Gastrocnemius medialis (tissue), 4 donors: ENCODE measurements around the gene KRTAP27-1. TPM values are rescaled to one million over a fixed set of nuclear protein-coding genes. Genes with fewer than 3 reads are reported as not detected.

Source experiments
- ATAC-seq, 2 donors: fragments of 150-250 bp; one replicate each; pipeline ENCODE4 v1.9.1; 2016
- DNase-seq, 2 donors: peaks; one replicate each; pipeline ENCODE4 v3.0.0-alpha.2; 2019
- H3K27ac ChIP-seq, 4 donors: fragments of 200-600 bp; sonication (generic); 1 replicate in 1 of 4; 2 replicates in 3 of 4; pipeline ENCODE4 v1.5.1; 2016 to 2018; ENCODE audit warnings: mild to moderate bottlenecking in 2 of 4, moderate library complexity in 1 of 4
- H3K27me3 ChIP-seq, 3 donors: fragments of 200-600 bp; sonication (generic) in 2 of 3; 1 replicate in 1 of 3; 2 replicates in 2 of 3; pipeline versions ENCODE4 v1.5.1 to v1.6.0; 2016 to 2019; ENCODE audit warnings: mild to moderate bottlenecking in 1 of 3, moderate library complexity in 1 of 3
- H3K36me3 ChIP-seq, 2 donors: fragments of 200-600 bp; sonication (generic) in 1 of 2; one replicate each; pipeline ENCODE4 v1.5.1; 2017 to 2018
- H3K4me1 ChIP-seq, 2 donors: fragments of 200-600 bp; sonication (generic) in 1 of 2; one replicate each; pipeline ENCODE4 v1.5.1; 2016 to 2017; ENCODE audit warnings: mild to moderate bottlenecking in 2 of 2
- H3K4me3 ChIP-seq, 4 donors: fragments of 200-600 bp; sonication (generic) in 3 of 4; 1 replicate in 1 of 4; 2 replicates in 3 of 4; pipeline ENCODE4 v1.5.1; 2016 to 2019; ENCODE audit warnings: mild to moderate bottlenecking in 2 of 4
- H3K9me3 ChIP-seq, 3 donors: fragments of 200-600 bp; sonication (generic) in 2 of 3; 1 replicate in 1 of 3; 2 replicates in 2 of 3; pipeline ENCODE4 v1.5.1; 2016 to 2019
- POLR2A ChIP-seq, 2 donors: fragments of 450-650 bp; IDR thresholded peaks; one replicate each; pipeline ENCODE4 v1.6.1; 2017; ENCODE audit warnings: antibody characterized with exemption in 2 of 2, mild to moderate bottlenecking in 2 of 2, moderate library complexity in 2 of 2
- in situ Hi-C, 4 donors: fragments of 200-750 bp; cut with MboI; loops; one replicate each; pipeline versions ENCODE4 v1.15.0 to v1.8.0; 2017; ENCODE audit warnings: low sequenced_read_pairs in 4 of 4
- intact Hi-C: fragments of 100-400 bp; cut with DNase I; formaldehyde crosslinking; loops from one replicate; pipeline ENCODE4 v1.15.1; 2023; ENCODE audit warnings: low total_unique reads
- total RNA-seq, 4 donors: library from RNA; depleted of rRNA; stranded (reverse); fragments of >200 nt; gene quantifications; one replicate each; pipeline versions ENCODE4 v1.1.0 to v1.2.3, GENCODE V29; 2016
- TF ChIP-seq, protein P1 (sequence below), 5 experiments: fragments of 450-650 bp in 3 of 5; fragments of 200-600 bp in 2 of 5; sonication (generic) in 2 of 5; IDR thresholded peaks in 4 of 5; conservative IDR thresholded peaks in 1 of 5; 1 replicate in 4 of 5; 2 replicates in 1 of 5; pipeline ENCODE4 v1.5.1; 2016 to 2019; ENCODE audit warnings: antibody characterized with exemption in 5 of 5, mild to moderate bottlenecking in 3 of 5, moderate library complexity in 3 of 5

Gene KRTAP27-1
- total RNA-seq, 4 donors from 2014 or later, result not detected

- ATAC-seq (no peak), DNase-seq (no peak)
- TF ChIP-seq, protein P1, sequence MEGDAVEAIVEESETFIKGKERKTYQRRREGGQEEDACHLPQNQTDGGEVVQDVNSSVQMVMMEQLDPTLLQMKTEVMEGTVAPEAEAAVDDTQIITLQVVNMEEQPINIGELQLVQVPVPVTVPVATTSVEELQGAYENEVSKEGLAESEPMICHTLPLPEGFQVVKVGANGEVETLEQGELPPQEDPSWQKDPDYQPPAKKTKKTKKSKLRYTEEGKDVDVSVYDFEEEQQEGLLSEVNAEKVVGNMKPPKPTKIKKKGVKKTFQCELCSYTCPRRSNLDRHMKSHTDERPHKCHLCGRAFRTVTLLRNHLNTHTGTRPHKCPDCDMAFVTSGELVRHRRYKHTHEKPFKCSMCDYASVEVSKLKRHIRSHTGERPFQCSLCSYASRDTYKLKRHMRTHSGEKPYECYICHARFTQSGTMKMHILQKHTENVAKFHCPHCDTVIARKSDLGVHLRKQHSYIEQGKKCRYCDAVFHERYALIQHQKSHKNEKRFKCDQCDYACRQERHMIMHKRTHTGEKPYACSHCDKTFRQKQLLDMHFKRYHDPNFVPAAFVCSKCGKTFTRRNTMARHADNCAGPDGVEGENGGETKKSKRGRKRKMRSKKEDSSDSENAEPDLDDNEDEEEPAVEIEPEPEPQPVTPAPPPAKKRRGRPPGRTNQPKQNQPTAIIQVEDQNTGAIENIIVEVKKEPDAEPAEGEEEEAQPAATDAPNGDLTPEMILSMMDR (IDR thresholded peaks at IDR 0.05 in 4 of 5, conservative IDR thresholded peaks at IDR 0.05 in 1 of 5), result no peak
- TF ChIP-seq POLR2A (IDR thresholded peaks at IDR 0.05), result no peak
- Histone ChIP-seq H3K4me3 (no peak overlapping the region), H3K27me3 (no peaks in the 10 kb centered on the region), H3K36me3 (no peaks in the 10 kb centered on the region), H3K4me1 (no peaks in the 10 kb centered on the region), H3K9me3 (no peaks in the 10 kb centered on the region), H3K27ac (no peak overlapping the region)
- intact Hi-C loops (no loop called here), in situ Hi-C loops (no loop called here)
Observed at GRCh38 chr21:30354308-30355005, 17.0 kb upstream of the KRTAP27-1 start.

- in situ Hi-C loops, result no loop called here
- Histone ChIP-seq H3K4me1 (no peaks in the 10 kb centered on the region), H3K4me3 (no peak overlapping the region), H3K9me3 (no peaks in the 10 kb centered on the region), H3K27ac (no peak overlapping the region), H3K27me3 (no peaks in the 10 kb centered on the region), H3K36me3 (no peaks in the 10 kb centered on the region)
- TF ChIP-seq, protein P1 (IDR thresholded peaks at IDR 0.05 in 4 of 5, conservative IDR thresholded peaks at IDR 0.05 in 1 of 5), result no peak
- TF ChIP-seq POLR2A (IDR thresholded peaks at IDR 0.05), result no peak
- DNase-seq, result no peak
- no peak for ATAC-seq
- intact Hi-C loops, result no loop called here
Observed at GRCh38 chr21:30351534-30351933, 14.0 kb upstream of the KRTAP27-1 start.

DNA sequence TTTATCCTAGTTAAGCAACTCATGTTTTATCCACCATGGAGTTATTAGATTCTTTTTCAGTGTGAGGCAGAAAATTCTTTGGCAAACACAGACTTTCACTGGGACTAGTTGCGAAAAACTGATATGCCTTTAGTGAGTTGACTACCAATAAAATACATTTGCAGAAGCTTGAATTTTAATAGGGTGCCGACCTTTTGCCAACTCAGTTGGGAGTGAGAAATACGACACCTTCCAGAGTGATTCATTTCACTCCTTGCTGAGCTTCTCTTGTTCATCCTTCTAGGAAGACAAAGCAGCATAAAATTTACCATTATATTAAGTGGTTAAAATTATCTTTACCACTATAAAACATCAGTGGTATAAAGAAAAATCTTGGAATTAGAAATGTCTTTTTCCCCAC lies 12.1 kb upstream of the KRTAP27-1 start:
- DNase-seq (no peak), ATAC-seq (no peak)
- Histone ChIP-seq H3K27ac (no peak overlapping the region), H3K4me3 (no peak overlapping the region), H3K9me3 (no peaks in the 10 kb centered on the region), H3K27me3 (no peaks in the 10 kb centered on the region), H3K4me1 (no peaks in the 10 kb centered on the region), H3K36me3 (no peaks in the 10 kb centered on the region)
- no peak for TF ChIP-seq POLR2A (IDR thresholded peaks at IDR 0.05)
- TF ChIP-seq, protein P1 (IDR thresholded peaks at IDR 0.05 in 4 of 5, conservative IDR thresholded peaks at IDR 0.05 in 1 of 5), result no peak
- intact Hi-C loops (loop anchor here (10.0 kb wide), 1 partner anchor 385 kb away; no protein-coding TSS in a partner anchor), in situ Hi-C loops (loop anchor here in 2 of 4 donors (25.0 kb wide), 1 partner anchor 738 kb away; no protein-coding TSS in a partner anchor)

DNA sequence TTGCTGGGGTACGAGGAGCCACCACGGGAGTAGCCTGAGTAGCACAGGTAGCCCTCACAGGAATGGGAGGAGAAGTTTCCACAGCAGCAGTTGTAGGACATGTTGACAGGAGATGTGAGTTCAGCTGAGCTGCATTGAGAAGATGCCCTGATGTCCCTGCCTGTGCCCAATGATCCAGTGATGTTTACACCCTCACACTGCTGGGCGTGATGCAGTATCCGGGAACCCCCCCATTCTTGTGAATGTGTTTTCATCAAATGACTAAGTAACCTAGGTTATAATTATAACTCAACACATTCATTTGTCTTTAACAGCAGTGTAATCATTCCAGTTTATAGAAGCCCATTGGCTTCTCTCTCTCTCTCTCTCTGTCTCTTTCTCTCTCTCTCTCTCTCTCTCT lies 11.0 kb upstream of the KRTAP27-1 start, which contains the start of gene KRTAP23-1:
Gene KRTAP23-1 (minus strand): TSS at position 101 of the 400 bp plus-strand sequence. CDS start 0 bp downstream, at position 101.
- DNase-seq, result no peak
- no peak within 1 kb of the TSS for H3K27ac ChIP-seq
- H3K9me3 ChIP-seq, result no peaks in the 10 kb centered on the region
- intact Hi-C loops, result loop anchor here (10.0 kb wide), 1 partner anchor 386 kb away; no protein-coding TSS in a partner anchor
- no peaks in the 10 kb centered on the region for H3K4me1 ChIP-seq
- no peak for ATAC-seq
- no peak for TF ChIP-seq POLR2A (IDR thresholded peaks at IDR 0.05)
- TF ChIP-seq, protein P1 (IDR thresholded peaks at IDR 0.05 in 4 of 5, conservative IDR thresholded peaks at IDR 0.05 in 1 of 5), result no peak
- no peaks in the 10 kb centered on the region for H3K36me3 ChIP-seq
- H3K27me3 ChIP-seq, result no peaks in the 10 kb centered on the region
- in situ Hi-C loops, result loop anchor here in 2 of 4 donors (25.0 kb wide), 1 partner anchor 739 kb away; no protein-coding TSS in a partner anchor
- H3K4me3 ChIP-seq, result no peak within 1 kb of the TSS
